HG03135 (cell line): ENCODE measurements around the gene AFF1.
"Not testable (repeated sequence)": the region's sequence is repeated elsewhere in the genome, so short reads cannot be mapped to it uniquely, and the experiment has no call there.

Source experiments
- ATAC-seq: cut with Tn5 transposase; IDR thresholded peaks from one replicate; pipeline ENCODE4 v1.9.1; 2021; ENCODE audit warnings: mild to moderate bottlenecking, moderate library complexity; ENCODE audit not compliant: unreplicated experiment

Gene AFF1

GRCh38 chr4:87053802-87054767 lies 119.3 kb downstream of the AFF1 start:
- ATAC-seq, result no peak

GRCh38 chr4:87054900-87055299 lies 120.1 kb downstream of the AFF1 start:
- ATAC-seq, result no peak

GRCh38 chr4:87055311-87055710 lies 120.5 kb downstream of the AFF1 start:
- ATAC-seq, result no peak

GRCh38 chr4:87056881-87057280 lies 122.1 kb downstream of the AFF1 start:
- no peak for ATAC-seq

- no peak for ATAC-seq
Measured at GRCh38 chr4:87057835-87058355, 123.1 kb downstream of the AFF1 start.

- no peak for ATAC-seq
Measured at GRCh38 chr4:87058356-87059073, 123.7 kb downstream of the AFF1 start.

GRCh38 chr4:87060957-87061356 lies 126.1 kb downstream of the AFF1 start:
- ATAC-seq, result no peak

GRCh38 chr4:87065021-87065420 lies 130.2 kb downstream of the AFF1 start:
- ATAC-seq, result no peak

- ATAC-seq, result no peak
Measured at GRCh38 chr4:87066403-87067123, 131.8 kb downstream of the AFF1 start.

- ATAC-seq, result no peak
Measured at GRCh38 chr4:87067124-87067885, 132.5 kb downstream of the AFF1 start.

GRCh38 chr4:87068583-87069021 lies 133.8 kb downstream of the AFF1 start:
- no peak for ATAC-seq

GRCh38 chr4:87069037-87069742 lies 134.4 kb downstream of the AFF1 start:
- ATAC-seq, result no peak

- ATAC-seq, result no peak
Measured at GRCh38 chr4:87071401-87071800, 136.6 kb downstream of the AFF1 start.

- ATAC-seq, result not testable (repeated sequence)
Measured at GRCh38 chr4:87072545-87072944, 137.7 kb downstream of the AFF1 start.

- ATAC-seq, result peak; percentile 87
Measured at GRCh38 chr4:87073199-87074120, 138.6 kb downstream of the AFF1 start.

GRCh38 chr4:87074121-87074488 lies 139.3 kb downstream of the AFF1 start:
- peak; percentile 29 for ATAC-seq

- ATAC-seq, result no peak
Measured at GRCh38 chr4:87075876-87076275, 141.1 kb downstream of the AFF1 start.

GRCh38 chr4:87076690-87077358 lies 142.0 kb downstream of the AFF1 start:
- no peak for ATAC-seq
